Measurements from ENCODE around the gene PDLIM1. TPM values are rescaled to one million over a fixed set of nuclear protein-coding genes. Genes with fewer than 3 reads are reported as not detected.
"Not testable (repeated sequence)": the region's sequence is repeated elsewhere in the genome, so short reads cannot be mapped to it uniquely, and the experiment has no call there.

The PDLIM1 gene
- total and polyA plus RNA-seq, 2 of the 8 experiments (the other 6 are each of a cell fraction or from before 2014, with no cell fraction given): 169 to 245 TPM

DNA sequence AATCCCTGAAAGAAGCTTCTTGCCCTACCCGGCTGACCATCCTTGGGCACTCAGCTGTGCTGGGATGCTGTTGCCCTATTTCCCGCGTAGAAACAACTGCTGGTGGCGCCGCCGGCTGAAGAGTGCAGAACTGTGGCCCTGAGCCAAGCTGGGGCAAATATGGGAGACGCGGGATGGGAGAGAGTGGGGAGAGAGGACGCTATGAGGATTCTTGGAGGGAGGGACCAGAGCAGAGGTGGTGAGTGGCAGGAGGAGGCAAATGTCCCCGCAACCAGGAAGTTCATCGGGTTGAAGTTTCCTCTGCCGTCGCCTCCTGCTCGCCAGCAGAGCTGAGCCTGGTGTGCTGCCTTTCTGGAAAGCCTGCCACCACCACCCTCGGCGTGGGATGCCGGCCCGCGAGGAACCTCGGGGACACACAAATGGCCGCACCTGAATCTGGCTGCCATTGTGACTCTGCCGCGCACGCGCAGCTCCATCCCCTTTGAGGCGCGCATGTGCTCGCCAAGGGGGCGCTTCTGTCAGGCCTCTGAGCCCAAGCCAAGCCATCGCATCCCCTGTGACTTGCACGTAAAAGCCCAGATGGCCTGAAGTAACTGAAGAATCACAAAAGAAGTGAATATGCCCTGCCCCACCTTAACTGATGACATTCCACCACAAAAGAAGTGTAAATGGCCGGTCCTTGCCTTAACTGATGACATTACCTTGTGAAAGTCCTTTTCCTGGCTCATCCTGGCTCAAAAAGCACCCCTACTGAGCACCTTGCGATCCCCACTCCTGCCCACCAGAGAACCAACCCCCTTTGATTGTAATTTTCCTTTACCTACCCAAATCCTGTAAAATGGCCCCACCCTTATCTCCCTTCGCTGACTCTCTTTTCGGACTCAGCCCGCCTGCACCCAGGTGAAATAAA, 59.9 kb downstream of the PDLIM1 start:
- not testable (repeated sequence) for FAIRE-seq; H3K27me3 ChIP-seq (replicated peaks in 1 of 4; ENCODE audit: control insufficient read depth in 3 of 4, extremely low read depth in 1 of 4, insufficient read depth in 3 of 4, low read length in 3 of 4); H3K23me2 ChIP-seq (ENCODE audit: low read depth, low read length); H4K20me1 ChIP-seq (replicated peaks in 1 of 2; ENCODE audit: control insufficient read depth in 1 of 2, insufficient read depth in 2 of 2, low read length in 2 of 2); H3K79me1 ChIP-seq (ENCODE audit: low read depth, low read length); H3K79me2 ChIP-seq (ENCODE audit: control insufficient read depth in 1 of 2, insufficient read depth in 2 of 2, low read length in 2 of 2); H3K23ac ChIP-seq (ENCODE audit: insufficient read length); H3K9me3 ChIP-seq (ENCODE audit: insufficient read depth in 2 of 2, low read depth in 1 of 2, low read length in 1 of 2); H2AFZ ChIP-seq (ENCODE audit: low read length)
- peak overlapping the region; percentile 100 for H4K5ac ChIP-seq (ENCODE audit: insufficient read length, low read depth, low read length)
- peak overlapping the region; percentile 97 for H4K8ac ChIP-seq (ENCODE audit: extremely low read depth, insufficient read depth, low read length)
- ChIA-PET POLR2A (ENCODE audit: partially characterized antibody) (interaction anchor here (0.7 to 5.9 kb wide), 32 partner anchors 9 to 685 kb away, joined by 3 to 57 read pairs (median 5); partner anchors contain the start of gene PDLIM1), CTCF (ENCODE audit: partially characterized antibody) (interaction anchor here (0.5 to 2.5 kb wide), 12 partner anchors 10 to 353 kb away, joined by 3 to 6 read pairs (median 4); no protein-coding TSS in a partner anchor)
- peak overlapping the region; percentile 100 for H3K56ac ChIP-seq (replicated peaks; ENCODE audit: insufficient read length, low read depth, low read length)
- peak overlapping the region; percentile 99 for H3K27ac ChIP-seq (ENCODE audit: low read depth, low read length)
- H2BK12ac ChIP-seq (ENCODE audit: low read depth, low read length): peak overlapping the region; percentile 99
- peak overlapping the region; percentile 100 for H3K18ac ChIP-seq (ENCODE audit: extremely low read depth, low read length)
- peak overlapping the region; percentile 90 for H3K14ac ChIP-seq (ENCODE audit: insufficient read length)
- peak overlapping the region; percentile 100 for H2BK5ac ChIP-seq (ENCODE audit: low read depth, low read length)
- H3K9ac ChIP-seq (replicated peaks in 1 of 4; ENCODE audit: extremely low read depth in 1 of 4, low read depth in 3 of 4, low read length in 3 of 4): peak overlapping the region in 3 of 4 experiments; percentile 78 to 92 (median 81); a peak in 6 of 7 replicates
- 2% methylated on average over 31 of the region's 36 CpGs; no CpG with 5 or more reads in 1 of the 2 experiments for WGBS, 2 experiments (ENCODE audit: extremely low coverage in 1 of 2, insufficient coverage in 1 of 2, insufficient read length in 1 of 2, insufficient replicate concordance in 2 of 2, low coverage in 1 of 2, low lambda C conversion rate in 2 of 2, missing lambda C conversion rate in 1 of 2)
- H3K4me3 ChIP-seq (ENCODE audit: extremely low read depth in 1 of 4, insufficient read depth in 2 of 4, low read depth in 3 of 4, low read length in 4 of 4): peak overlapping the region; percentile 23 to 55 (median 28)
- DNase-seq (ENCODE audit: low read depth in 1 of 2, low spot score in 2 of 2): peak; percentile 91 to 92
- peak overlapping the region; percentile 100 for H4K91ac ChIP-seq (replicated peaks; ENCODE audit: insufficient read length, low read length)
- H2AK5ac ChIP-seq (ENCODE audit: low read depth, low read length): peak overlapping the region; percentile 99
- H2BK15ac ChIP-seq (ENCODE audit: low read length): peak overlapping the region; percentile 48
- H3K36me3 ChIP-seq (ENCODE audit: control insufficient read depth in 2 of 4, insufficient read depth in 4 of 4, low read length in 3 of 4): peaks cover 0 to 18% (median 7%) of the 10 kb centered on the region in 4 experiments; a peak in 1 of 8 replicates
- peak overlapping the region; percentile 99 for H2BK20ac ChIP-seq (ENCODE audit: low read length)
- H3K4me2 ChIP-seq (ENCODE audit: insufficient read depth in 1 of 2, low read depth in 2 of 2, low read length in 2 of 2): peak overlapping the region; percentile 75 to 85
- peaks cover 4 to 34% (median 24%) of the 10 kb centered on the region in 4 experiments; a peak in 6 of 7 replicates for H3K4me1 ChIP-seq (replicated peaks in 1 of 4; ENCODE audit: control insufficient read depth in 3 of 4, insufficient read depth in 4 of 4, low read length in 3 of 4)
- peak overlapping the region; percentile 100 for H2BK120ac ChIP-seq (replicated peaks; ENCODE audit: low read depth, low read length)
- peak overlapping the region; percentile 100 for H3K4ac ChIP-seq (replicated peaks; ENCODE audit: insufficient read length, low read depth, low read length)
- TF ChIP-seq TAF7 (optimal IDR thresholded peaks at IDR 0.05; ENCODE audit: borderline replicate concordance, low read depth, low read length): peak; percentile 44
- TF ChIP-seq HDAC2 (IDR thresholded peaks at IDR 0.05; ENCODE audit: borderline replicate concordance in 1 of 2, low read depth in 2 of 2, low read length in 2 of 2): 0 out of 4 replicates have a peak, but pooled peaks of 1 of the 2 experiments have one; percentile 37
- TF ChIP-seq POLR2A (IDR thresholded peaks at IDR 0.05; ENCODE audit: control extremely low read depth in 1 of 2, low read depth in 2 of 2, low read length in 2 of 2): peak; percentile 89 to 92
- TF ChIP-seq TCF12 (IDR thresholded peaks at IDR 0.05; ENCODE audit: low read depth, low read length): 0 out of 2 replicates have a peak, but pooled peaks have one; percentile 67
- 0 out of 2 replicates have a peak, but pooled peaks have one; percentile 35 for TF ChIP-seq PHF8 (conservative IDR thresholded peaks at IDR 0.05; ENCODE audit: low read depth, low read length)
- peak; percentile 61 for TF ChIP-seq ASH2L (IDR thresholded peaks at IDR 0.05; ENCODE audit: low read length)
- peak; percentile 70 for TF ChIP-seq NRF1 (IDR thresholded peaks at IDR 0.05; ENCODE audit: low read depth, low read length)
- TF ChIP-seq TEAD4 (IDR thresholded peaks at IDR 0.05; ENCODE audit: low read depth, low read length): peak; percentile 11; the same call in 1 of the 2 replicates
- peak; percentile 52; the same call in 1 of the 2 replicates for TF ChIP-seq TBP (IDR thresholded peaks at IDR 0.05; ENCODE audit: low read depth, low read length)
- TF ChIP-seq RBBP5 (IDR thresholded peaks at IDR 0.05; ENCODE audit: borderline replicate concordance, low read depth, low read length): peak; percentile 57; the same call in 1 of the 2 replicates

Measured in H1 (cell line).